Measurements from ENCODE around the gene UBXN4.

- TF ChIP-seq, protein P1, sequence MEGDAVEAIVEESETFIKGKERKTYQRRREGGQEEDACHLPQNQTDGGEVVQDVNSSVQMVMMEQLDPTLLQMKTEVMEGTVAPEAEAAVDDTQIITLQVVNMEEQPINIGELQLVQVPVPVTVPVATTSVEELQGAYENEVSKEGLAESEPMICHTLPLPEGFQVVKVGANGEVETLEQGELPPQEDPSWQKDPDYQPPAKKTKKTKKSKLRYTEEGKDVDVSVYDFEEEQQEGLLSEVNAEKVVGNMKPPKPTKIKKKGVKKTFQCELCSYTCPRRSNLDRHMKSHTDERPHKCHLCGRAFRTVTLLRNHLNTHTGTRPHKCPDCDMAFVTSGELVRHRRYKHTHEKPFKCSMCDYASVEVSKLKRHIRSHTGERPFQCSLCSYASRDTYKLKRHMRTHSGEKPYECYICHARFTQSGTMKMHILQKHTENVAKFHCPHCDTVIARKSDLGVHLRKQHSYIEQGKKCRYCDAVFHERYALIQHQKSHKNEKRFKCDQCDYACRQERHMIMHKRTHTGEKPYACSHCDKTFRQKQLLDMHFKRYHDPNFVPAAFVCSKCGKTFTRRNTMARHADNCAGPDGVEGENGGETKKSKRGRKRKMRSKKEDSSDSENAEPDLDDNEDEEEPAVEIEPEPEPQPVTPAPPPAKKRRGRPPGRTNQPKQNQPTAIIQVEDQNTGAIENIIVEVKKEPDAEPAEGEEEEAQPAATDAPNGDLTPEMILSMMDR (conservative IDR thresholded peaks at IDR 0.05; ENCODE audit: low read length), result no peak
- TF ChIP-seq EZH2phosphoT487 (IDR thresholded peaks at IDR 0.05; ENCODE audit: borderline replicate concordance, low read depth, low read length), result no peak
These were observed 41.8 kb downstream of the UBXN4 start for GRCh38 chr2:135783439-135783838.

Data from OCI-LY7 (cell line).